ENCODE data around the gene PCDHGA1.

PCDHGA1 gene

DNA sequence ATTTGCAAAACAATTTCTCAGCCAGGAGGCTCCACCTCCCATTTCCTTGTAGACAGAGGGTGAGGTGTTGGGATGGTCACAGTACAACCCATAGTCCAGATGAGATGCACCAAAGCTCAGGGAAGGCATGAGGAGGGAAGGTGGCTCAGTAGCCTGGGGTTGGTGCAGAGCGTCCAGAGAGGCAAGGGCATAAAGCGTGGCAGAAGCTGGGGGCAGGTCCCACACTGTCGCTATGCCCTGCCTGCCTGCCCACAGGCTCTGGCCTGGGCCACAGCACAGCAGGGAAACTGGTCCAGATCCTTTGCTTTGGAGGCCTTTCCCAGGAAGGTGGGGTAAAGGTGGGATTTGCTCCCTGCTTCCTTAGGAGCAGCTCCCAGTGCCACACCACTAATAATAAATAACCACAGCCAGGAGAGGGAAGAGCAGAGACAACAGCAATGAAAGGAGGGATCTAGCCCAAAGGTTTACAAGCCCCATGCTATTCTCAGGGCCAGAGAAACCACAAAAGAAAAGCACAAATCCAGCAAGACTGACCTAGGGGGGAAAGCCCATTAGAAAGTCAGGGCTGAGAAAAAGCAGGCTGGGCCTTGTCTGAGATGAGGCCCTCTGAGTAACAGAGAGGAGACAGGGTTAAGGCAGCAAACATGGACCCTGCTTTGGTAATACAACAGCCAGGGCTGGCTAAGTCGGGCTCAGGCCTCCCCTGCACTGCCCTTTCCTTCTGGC, 185.8 kb downstream of the PCDHGA1 start:
- no peak for TF ChIP-seq CTCF (conservative IDR thresholded peaks at IDR 0.05)
- no peak overlapping the region for H3K27ac ChIP-seq

DNA sequence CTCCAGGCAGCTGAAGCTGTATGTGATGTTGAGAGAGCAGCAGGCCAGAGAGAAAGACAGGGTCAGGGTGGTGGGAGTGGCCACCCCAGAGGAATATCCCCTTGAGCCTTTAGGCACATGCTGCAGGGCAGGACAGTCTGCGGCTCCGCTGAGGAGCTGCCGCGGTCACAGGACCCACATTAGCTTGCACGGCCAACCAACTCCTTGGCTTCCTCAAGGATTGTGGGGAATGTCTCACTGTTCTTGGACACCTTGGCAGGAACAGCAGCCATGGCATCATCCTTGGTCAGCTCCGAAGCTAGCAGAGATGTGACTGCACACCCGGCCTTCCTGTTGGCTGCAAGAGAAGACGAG, 186.3 kb downstream of the PCDHGA1 start:
- no peak overlapping the region for H3K27ac ChIP-seq
- TF ChIP-seq CTCF (conservative IDR thresholded peaks at IDR 0.05) = no peak

GRCh38 chr5:141517312-141517711, 187.0 kb downstream of the PCDHGA1 start:
- H3K27ac ChIP-seq = no peak overlapping the region
- TF ChIP-seq CTCF (conservative IDR thresholded peaks at IDR 0.05) = no peak

- no peak for TF ChIP-seq CTCF (conservative IDR thresholded peaks at IDR 0.05)
- H3K27ac ChIP-seq = no peak overlapping the region
These were observed 187.7 kb downstream of the PCDHGA1 start for GRCh38 chr5:141517880-141518617.

- no peak overlapping the region for H3K27ac ChIP-seq
- TF ChIP-seq CTCF (conservative IDR thresholded peaks at IDR 0.05) = no peak
These were observed 188.3 kb downstream of the PCDHGA1 start for GRCh38 chr5:141518618-141519015.

- no peak for TF ChIP-seq CTCF (conservative IDR thresholded peaks at IDR 0.05)
- H3K27ac ChIP-seq = no peak overlapping the region
These were observed 189.6 kb downstream of the PCDHGA1 start for GRCh38 chr5:141519605-141520565.

- no peak overlapping the region for H3K27ac ChIP-seq
- TF ChIP-seq CTCF (conservative IDR thresholded peaks at IDR 0.05) = no peak
These were observed 191.0 kb downstream of the PCDHGA1 start for GRCh38 chr5:141521244-141521781.

Measured in VCaP (cell line).